HG03103 (cell line): ENCODE data around the gene G6PC3.

ENCODE experiments used
- ATAC-seq: cut with Tn5 transposase; IDR thresholded peaks from one replicate; pipeline ENCODE4 v1.9.1; 2021; ENCODE audit warnings: low read depth; ENCODE audit not compliant: unreplicated experiment

Gene G6PC3

DNA sequence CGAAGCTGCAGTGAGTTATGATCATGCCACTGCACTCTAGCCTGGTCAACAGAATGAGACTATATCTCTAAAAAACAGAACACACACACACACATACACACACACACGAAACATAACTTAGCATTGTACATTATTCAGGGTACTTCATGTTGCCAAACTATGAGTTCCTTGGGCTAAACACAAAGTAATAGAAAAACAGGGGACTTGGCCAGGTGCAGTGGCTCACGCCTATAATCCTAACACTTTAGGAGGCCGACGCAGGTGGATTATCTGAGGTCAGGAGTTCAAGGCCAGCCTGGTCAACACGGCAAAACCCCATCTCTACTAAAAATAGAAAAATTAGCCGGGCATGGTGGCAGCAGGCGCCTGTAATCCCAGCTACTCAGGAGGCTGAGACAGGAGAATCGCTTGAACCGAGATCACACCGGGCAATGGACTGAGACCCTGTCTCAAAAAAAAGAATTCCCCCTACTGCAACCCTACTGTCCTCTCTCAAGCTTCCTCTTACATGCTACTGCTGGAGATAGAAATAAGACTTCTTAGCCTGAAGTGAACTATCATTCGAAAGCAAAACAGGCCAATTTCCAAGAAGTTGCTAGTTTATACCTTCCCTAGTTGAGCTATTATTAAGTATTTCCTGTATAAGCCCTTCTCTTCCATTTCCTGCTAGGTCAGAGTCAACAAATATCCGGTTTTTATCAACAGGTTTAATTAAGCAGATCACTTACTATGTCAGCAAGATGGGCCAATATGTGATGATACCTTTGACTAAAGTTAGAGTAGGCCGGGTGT is 11.2 kb upstream of the G6PC3 start:
- no peak for ATAC-seq

DNA sequence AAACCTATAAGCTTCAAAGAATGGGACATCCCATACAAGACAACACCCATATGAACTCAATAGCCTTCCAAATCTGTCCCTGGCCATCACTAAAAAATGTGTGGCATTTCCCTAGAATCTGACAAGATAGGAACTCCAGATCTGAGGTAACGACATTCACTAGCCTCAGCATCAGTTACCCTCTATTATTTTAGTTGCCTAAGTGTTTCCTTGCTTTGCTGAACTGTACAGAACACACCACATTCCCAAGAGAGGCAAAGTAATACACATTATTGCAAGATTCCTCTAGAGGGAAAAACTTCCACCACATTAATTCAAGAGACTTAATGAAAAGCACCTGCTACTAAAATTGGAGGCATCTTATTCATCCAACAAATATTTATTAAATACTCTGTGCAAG is 9.1 kb upstream of the G6PC3 start:
- ATAC-seq = no peak

DNA sequence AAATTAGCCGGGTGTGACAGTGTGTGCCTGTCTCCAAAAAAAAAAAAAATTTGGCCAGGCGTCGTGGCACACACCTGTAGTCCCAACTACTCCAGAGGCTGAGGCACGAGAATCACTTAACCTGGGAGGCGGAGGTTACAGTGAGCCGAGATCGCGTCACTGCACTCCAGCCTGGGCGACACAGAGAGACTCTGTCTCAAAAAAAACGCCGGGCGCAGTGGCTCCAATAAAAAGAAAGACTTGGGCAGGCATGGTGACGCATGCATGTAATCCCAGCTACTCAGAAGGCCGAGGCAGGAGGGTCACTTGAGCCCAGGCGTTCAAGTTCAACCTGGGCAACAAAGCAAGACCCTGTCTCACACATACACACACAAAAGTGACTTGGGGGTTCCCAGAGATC is 7.7 kb upstream of the G6PC3 start:
- ATAC-seq = no peak

- ATAC-seq = no peak
Measured at GRCh38 chr17:44063704-44064639, 6.6 kb upstream of the G6PC3 start.

DNA sequence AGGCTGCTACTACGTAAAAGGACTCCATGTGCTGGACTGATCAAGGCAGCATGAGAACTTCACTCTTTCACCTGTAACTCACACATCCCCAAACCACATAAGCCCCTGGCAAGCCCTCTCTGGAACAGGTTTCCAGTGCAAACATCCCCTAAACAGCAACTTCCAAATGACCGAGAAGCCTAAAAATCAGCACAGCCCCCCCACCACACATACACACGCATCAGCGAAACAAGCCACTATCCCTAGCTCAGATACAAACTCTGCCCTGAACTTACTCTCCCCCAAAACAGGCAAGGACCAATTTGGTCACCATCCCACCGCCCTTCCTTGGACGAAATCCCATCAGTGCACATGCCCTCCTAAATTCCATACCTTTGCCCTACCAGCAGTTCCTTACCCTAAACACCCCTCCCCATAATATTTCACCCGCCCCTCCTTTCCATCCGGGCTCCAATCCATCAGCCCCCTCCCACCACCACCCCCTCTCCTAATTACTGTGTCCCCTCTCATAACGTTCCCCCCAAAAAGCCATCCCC is 4.8 kb upstream of the G6PC3 start:
- ATAC-seq = no peak

DNA sequence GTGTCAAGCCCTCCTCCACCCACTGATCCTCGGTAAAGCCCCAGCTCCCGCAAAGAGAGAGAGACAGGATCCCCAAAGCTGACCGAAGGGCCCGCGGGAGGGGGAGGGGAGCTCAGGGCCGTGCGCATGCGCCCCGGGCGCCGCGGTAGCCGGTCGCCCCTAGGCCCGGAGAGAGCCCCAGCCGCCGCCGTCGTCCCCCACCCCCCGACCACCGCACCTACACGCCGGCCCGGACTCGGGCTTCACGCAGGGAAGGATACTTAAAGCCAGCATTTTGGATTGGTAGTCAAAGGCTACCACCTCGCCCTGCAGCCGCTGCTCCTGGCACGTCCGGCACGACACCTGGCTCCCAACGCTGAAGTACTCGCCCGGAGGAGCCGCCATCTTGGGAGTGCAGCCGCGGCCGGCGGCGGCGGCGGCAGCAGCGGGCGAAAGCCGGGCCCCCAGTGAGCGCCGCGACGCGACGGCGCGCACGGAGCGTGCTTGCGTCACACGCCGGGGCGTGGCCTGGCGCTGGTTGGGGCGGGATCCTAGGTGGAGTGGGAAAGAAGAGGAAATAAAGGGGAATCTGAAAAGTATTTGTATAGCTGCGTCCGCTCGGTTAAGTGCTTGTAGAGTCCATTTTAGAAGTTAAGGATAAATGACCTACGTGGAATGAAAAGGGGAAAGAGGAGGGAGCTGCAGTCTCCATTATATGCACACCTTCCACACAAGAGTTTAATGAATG is 4.2 kb upstream of the G6PC3 start, which contains the start of gene LSM12:
LSM12 (minus strand) TSS at position 468 of the 727 bp plus-strand sequence; CDS start at position 384, 84 bp downstream.
- ATAC-seq = peak; percentile 51

DNA sequence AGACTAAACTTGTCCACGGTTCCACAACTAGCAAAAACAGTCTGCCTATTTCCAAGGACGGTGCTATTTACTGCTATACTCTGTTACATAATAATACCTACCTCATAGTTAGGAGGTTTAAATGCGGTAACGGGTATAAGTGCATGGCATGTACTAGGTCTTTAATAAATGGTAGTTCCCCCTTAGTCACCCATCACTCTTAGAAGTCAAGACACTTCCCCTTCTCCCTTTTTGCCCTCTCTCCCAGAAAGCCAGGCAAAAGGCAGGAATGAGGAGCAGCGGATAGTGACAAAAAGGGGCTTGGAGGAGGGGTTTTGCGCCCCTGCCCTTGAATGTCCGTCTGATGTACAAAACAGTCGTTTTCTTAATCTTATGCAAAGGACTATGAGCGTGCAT is 3.0 kb upstream of the G6PC3 start:
- ATAC-seq = no peak

DNA sequence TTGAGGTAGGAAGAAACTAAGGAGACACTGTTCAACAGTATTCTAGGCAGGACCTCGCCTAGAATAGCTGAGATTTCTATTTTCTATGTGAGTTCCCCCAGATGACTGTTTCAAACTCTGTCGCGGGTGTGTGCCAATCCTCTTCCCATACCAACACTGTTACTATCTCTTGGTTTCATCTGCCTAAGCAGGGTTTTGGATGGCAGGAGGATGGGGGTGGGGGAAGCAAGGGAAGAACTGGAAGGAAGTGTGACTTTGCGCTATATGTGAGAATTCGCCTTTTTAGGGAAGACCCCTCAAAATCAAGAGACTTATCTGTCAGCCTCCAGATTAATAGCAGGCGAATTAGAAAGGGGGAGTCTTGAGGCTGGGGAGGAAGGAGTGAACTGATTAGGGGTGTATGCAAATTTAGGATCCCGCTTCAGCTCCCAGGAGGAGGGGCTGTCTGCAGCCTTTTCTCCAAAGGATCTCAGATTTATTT is 521 bp upstream of the G6PC3 start:
- ATAC-seq = no peak

GRCh38 chr17:44071198-44071520 is 624 bp downstream of the G6PC3 start:
- ATAC-seq = peak; percentile 21

DNA sequence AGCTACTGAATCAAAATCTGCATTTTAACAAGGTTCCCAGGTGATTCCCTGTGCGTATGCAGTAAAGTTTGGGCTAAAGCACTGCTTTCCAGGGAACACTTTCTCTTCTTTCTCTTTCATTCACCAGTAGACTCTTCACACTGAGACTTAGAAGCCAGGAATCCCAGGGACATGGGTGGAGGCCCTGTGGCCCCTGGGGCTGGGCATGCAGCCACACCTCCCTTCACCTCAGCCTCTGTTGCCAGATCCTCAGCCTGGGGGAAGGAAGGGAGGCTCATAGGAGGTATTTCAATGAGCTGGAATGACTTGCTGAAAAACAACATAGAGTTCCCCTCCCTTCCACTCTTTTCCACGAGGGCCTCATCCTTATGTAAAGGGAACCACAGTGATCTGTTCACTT is 1.2 kb downstream of the G6PC3 start:
- no peak for ATAC-seq

DNA sequence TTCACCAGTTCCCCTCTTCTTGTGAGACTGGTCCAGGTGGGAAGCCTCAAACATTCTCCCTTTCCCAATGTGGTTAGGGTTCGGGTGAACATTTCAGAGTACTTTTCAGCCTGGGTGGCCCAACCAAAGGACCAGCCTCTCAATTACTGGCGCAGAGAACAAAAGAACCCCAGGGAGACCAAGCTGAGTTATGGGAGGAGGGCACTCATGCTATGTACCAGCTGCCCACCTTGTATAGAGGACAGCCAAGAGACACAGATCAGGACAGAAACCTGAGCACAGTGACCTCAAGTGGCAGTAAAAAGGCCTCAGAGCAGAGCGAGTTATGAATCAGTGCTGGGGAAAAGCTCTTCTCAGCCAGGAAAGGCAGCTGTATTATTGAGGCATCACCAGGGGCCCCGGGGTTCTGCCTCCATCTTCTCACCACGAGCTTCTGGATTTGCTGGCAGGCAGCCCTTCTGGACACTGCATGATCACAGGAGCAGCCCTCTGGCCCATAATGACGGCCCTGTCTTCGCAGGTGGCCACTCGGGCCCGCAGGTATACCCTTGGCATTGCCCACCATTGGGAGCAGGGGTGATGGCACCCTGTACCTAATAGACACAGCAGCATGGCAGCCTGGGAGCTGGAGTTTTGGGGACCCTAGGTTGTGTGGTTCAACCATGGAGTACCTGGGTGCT is 3.8 kb downstream of the G6PC3 start:
- no peak for ATAC-seq

- no peak for ATAC-seq
Measured at GRCh38 chr17:44074911-44075285, 4.4 kb downstream of the G6PC3 start.

GRCh38 chr17:44075598-44076293 is 5.2 kb downstream of the G6PC3 start:
- ATAC-seq = no peak

DNA sequence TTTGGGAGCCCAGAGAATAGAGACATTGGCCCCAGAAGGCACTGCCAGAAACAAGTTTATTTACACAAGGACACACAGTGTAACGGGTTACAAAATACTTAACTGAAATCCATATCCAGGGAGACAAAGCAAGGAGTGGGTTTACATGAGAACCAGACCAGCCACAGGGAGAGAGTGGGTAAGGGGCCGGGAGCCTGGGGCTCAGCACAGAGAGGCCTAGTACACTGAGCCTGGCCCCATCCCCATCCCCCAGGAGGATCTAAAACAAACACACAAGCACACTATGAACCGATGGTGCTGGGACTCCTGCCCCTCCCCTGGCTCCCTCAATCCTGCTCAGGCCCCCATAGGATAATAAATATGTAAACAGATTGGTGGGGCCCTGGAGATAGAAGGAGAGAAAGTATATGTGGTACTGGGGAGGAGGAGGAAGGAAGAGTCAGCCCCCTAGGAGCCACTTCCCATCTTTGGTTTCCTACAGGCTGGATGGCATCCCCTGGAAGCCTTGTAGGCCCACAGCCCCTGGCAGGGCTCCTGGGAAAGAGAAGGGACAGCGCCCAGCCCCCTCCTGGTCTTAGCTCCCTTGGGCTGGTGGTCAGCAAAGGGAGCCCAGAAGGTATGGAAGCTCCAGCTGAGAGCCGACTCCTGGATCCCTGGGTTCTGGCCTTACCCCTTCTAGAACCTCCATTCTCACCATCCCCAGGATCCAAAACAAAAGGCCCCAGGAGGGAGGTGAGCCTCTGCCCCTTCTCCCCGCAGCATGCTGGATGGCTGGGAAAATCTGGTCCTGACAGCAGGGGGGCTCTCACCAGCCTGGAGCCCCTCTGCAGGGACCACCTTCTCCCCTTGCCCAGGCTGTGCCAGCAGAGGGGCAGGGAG is 6.4 kb downstream of the G6PC3 start:
- no peak for ATAC-seq

GRCh38 chr17:44077595-44077909 is 7.0 kb downstream of the G6PC3 start:
- no peak for ATAC-seq

DNA sequence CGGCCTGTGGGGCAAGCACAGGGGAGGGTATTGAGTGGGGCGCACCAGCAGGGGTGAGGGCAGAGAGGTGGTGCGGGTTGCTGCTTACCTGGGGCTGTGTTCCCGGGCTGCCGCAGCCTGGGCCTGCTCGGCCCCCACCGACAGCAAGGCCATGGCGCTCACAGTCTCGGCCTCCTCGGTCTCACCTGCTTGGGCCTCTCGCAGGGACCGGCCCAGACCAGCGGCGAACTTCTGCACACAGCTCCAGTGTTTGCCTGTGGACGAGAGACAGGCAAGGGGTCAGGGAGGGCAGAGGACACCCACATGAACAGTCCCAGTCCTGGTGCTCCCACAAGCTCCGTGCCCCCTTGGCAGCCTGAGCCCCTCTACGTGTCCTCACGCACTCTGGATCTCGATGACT is 7.9 kb downstream of the G6PC3 start:
- no peak for ATAC-seq

- ATAC-seq = no peak
Measured at GRCh38 chr17:44079877-44080821, 9.6 kb downstream of the G6PC3 start.

DNA sequence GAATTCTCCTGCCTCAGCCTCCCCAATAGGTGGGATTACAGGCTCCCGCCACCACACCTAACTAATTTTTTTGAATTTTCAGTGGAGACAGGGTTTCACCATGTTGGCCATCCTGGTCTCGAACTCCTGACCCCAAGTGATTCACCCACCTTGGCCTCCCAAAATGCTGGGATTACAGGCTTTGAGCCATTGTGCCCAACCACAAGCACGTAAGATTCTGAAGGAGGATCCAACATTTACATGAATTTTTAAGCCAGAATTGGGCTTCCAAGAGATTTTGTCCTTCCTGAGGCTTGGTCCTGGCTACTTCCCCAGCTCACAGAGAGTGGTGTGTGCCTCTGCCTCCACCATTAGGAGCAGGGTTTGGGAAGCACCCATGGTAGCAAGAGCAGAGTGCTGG is 11.1 kb downstream of the G6PC3 start:
- no peak for ATAC-seq
